Thyroid gland (tissue), 4 donors: ENCODE results near the gene SPOPL. TPM values are rescaled to one million over a fixed set of nuclear protein-coding genes. Genes with fewer than 3 reads are reported as not detected.
"Not testable (repeated sequence)": the region's sequence is repeated elsewhere in the genome, so short reads cannot be mapped to it uniquely, and the experiment has no call there.

Experiments used
- DNase-seq, 2 donors: peaks; one replicate each; pipeline ENCODE4 v3.0.0-alpha.2; 2019
- H3K27ac ChIP-seq, 3 donors: fragments of 200-600 bp; sonication (generic); 1 replicate in 2 of 3; 2 replicates in 1 of 3; pipeline ENCODE4 v1.5.1; 2016 to 2019; ENCODE audit warnings: mild to moderate bottlenecking in 1 of 3, moderate library complexity in 1 of 3
- H3K27me3 ChIP-seq: fragments of 200-600 bp; sonication (generic); one replicate; pipeline ENCODE4 v1.5.1; 2019
- H3K36me3 ChIP-seq, 2 donors: fragments of 200-600 bp; sonication (generic); one replicate each; pipeline ENCODE4 v1.5.1; 2016 to 2019
- H3K4me1 ChIP-seq, 2 donors: fragments of 200-600 bp; sonication (generic); one replicate each; pipeline ENCODE4 v1.5.1; 2017 to 2019
- H3K4me3 ChIP-seq, 3 donors: fragments of 200-600 bp; sonication (generic); replicated peaks in 1 of 3; 1 replicate in 2 of 3; 2 replicates in 1 of 3; pipeline ENCODE4 v1.5.1; 2016; ENCODE audit warnings: mild to moderate bottlenecking in 1 of 3
- H3K9me3 ChIP-seq: fragments of 200-600 bp; sonication (generic); one replicate; pipeline ENCODE4 v1.5.1; 2017
- CTCF ChIP-seq, 6 experiments: fragments of 200-600 bp in 3 of 6; fragments of 450-650 bp in 3 of 6; sonication (generic) in 3 of 6; IDR thresholded peaks; one replicate each; pipeline ENCODE4 v1.5.1; 2016 to 2019; ENCODE audit warnings: antibody characterized with exemption in 6 of 6, mild to moderate bottlenecking in 2 of 6, inconsistent platforms in 1 of 6, moderate library complexity in 1 of 6
- POLR2A ChIP-seq, 2 donors: fragments of 450-650 bp; IDR thresholded peaks; one replicate each; pipeline ENCODE4 v1.6.1; 2017; ENCODE audit warnings: antibody characterized with exemption in 2 of 2, mild to moderate bottlenecking in 2 of 2, moderate library complexity in 1 of 2
- WGBS, 2 donors: methylation state at CpG; one replicate each; pipeline ENCODE4 v1.1.5; 2017; 5-methylcytosine and 5-hydroxymethylcytosine counted together
- intact Hi-C: fragments of 100-400 bp; cut with DNase I; formaldehyde crosslinking; loops from one replicate; pipeline ENCODE4 v1.15.1; 2023
- total RNA-seq, 4 donors: library from RNA; depleted of rRNA; stranded (reverse); fragments of >200 nt; gene quantifications; one replicate each; pipeline ENCODE4 v1.2.3, GENCODE V29; 2016

SPOPL gene
- total RNA-seq, 4 donors from 2014 or later, result 18.0 to 32.7 (median 24.0) TPM

- Histone ChIP-seq H3K27ac (no peak overlapping the region), H3K9me3 (no peaks in the 10 kb centered on the region), H3K4me1 (no peaks in the 10 kb centered on the region), H3K4me3 (no peak overlapping the region), H3K27me3 (no peaks in the 10 kb centered on the region), H3K36me3 (no peaks in the 10 kb centered on the region)
- DNase-seq, result no peak
- 68 to 69% methylated on average over 4 of the region's 4 CpGs for WGBS, 2 donors
- no peak for TF ChIP-seq CTCF (IDR thresholded peaks at IDR 0.05)
- TF ChIP-seq POLR2A (IDR thresholded peaks at IDR 0.05), result no peak
- intact Hi-C loops, result no loop called here
These were observed 27.3 kb upstream of the SPOPL start for GRCh38 chr2:138474100-138474825.

GRCh38 chr2:138475277-138475776, 26.2 kb upstream of the SPOPL start:
- H3K27ac ChIP-seq, result no peak overlapping the region
- no peak for DNase-seq
- no peak overlapping the region for H3K4me3 ChIP-seq
- no peaks in the 10 kb centered on the region for H3K4me1 ChIP-seq
- no peak for TF ChIP-seq POLR2A (IDR thresholded peaks at IDR 0.05)
- no peak for TF ChIP-seq CTCF (IDR thresholded peaks at IDR 0.05)
- H3K36me3 ChIP-seq, result no peaks in the 10 kb centered on the region
- no peaks in the 10 kb centered on the region for H3K27me3 ChIP-seq
- intact Hi-C loops, result no loop called here
- WGBS, 2 donors, result 44 to 50% methylated on average over 4 of the region's 4 CpGs
- no peaks in the 10 kb centered on the region for H3K9me3 ChIP-seq

DNA sequence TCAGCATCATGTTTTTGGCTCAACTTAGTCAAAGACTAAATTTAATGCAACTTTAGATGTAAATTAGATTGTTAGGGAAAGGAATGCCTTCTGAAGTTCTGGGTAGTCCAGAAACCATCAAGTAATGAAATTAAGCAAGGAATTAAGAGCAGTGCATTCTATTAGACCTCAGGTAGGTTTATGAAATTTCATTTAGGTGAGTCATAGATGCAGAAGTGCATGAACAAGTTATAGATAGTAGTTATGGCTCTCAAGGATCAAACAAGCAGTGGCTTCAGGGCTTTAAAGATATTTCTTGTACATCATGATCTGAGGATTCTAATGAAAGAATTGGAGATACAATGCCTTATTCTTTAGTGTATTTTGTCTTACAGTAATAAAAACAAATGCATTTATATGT, 25.4 kb upstream of the SPOPL start:
- H3K4me3 ChIP-seq, result no peak overlapping the region
- H3K27ac ChIP-seq, result no peak overlapping the region
- no peaks in the 10 kb centered on the region for H3K4me1 ChIP-seq
- no peak for DNase-seq
- no peaks in the 10 kb centered on the region for H3K36me3 ChIP-seq
- intact Hi-C loops, result no loop called here
- no peaks in the 10 kb centered on the region for H3K27me3 ChIP-seq
- H3K9me3 ChIP-seq, result no peaks in the 10 kb centered on the region
- no peak for TF ChIP-seq POLR2A (IDR thresholded peaks at IDR 0.05)
- no peak for TF ChIP-seq CTCF (IDR thresholded peaks at IDR 0.05)

DNA sequence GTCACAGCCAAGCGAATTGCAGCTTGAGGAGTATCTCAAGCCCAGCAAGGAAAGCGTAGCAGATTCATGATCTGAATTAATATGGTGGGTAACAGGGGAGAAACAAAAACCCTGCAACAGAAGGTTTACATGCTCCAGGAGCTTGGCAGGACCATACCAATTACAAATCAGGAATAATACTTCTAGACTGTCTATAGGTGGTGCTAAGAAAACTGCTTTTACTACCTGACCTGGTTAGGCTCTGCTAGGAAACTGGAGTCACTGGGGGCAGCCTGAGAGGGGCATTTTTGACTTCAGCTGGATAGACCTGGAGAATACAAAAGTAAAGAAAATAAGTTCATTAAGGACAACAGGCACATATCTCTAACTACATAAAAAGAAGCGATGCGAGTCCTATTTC, 24.6 kb upstream of the SPOPL start:
- Histone ChIP-seq H3K36me3 (no peaks in the 10 kb centered on the region), H3K4me1 (no peaks in the 10 kb centered on the region), H3K27me3 (no peaks in the 10 kb centered on the region), H3K27ac (no peak overlapping the region), H3K9me3 (no peaks in the 10 kb centered on the region), H3K4me3 (no peak overlapping the region)
- intact Hi-C loops, result no loop called here
- no peak for TF ChIP-seq CTCF (IDR thresholded peaks at IDR 0.05)
- TF ChIP-seq POLR2A (IDR thresholded peaks at IDR 0.05), result no peak
- no peak for DNase-seq
- WGBS, 2 donors, result 95% methylated on average over 4 of the region's 4 CpGs

DNA sequence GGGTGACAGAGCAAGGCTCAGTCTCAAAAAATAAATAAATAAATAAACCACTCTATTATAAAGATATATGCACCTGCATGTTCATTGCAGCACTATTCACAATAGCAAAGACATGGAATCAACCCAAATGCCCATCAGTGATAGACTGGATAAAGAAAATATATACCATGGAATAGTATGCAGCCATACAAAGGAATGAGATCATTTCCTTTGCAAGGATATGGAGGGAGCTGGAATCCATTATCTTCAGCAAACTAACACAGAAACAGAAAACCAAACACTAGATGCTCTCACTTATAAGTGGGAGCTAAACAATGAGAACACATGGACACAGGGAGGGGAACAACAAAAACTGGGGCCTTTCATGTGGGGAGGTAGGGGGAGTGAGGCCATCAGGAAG, 18.8 kb upstream of the SPOPL start:
- intact Hi-C loops, H3K9me3 ChIP-seq, H3K27me3 ChIP-seq, DNase-seq, H3K4me3 ChIP-seq, H3K36me3 ChIP-seq, H3K27ac ChIP-seq, H3K4me1 ChIP-seq: not testable (repeated sequence)
